HG03469 (cell line): Measurements from ENCODE around the gene RBP5.

Source experiments
- ATAC-seq: cut with Tn5 transposase; IDR thresholded peaks from one replicate; pipeline ENCODE4 v1.9.1; 2021; ENCODE audit warnings: mild to moderate bottlenecking, moderate library complexity, moderate number of reproducible peaks; ENCODE audit not compliant: unreplicated experiment

RBP5 gene

GRCh38 chr12:7146228-7146627 is 17.5 kb upstream of the RBP5 start:
- no peak for ATAC-seq

GRCh38 chr12:7145671-7146070 is 17.0 kb upstream of the RBP5 start:
- no peak for ATAC-seq

GRCh38 chr12:7144414-7145120 is 15.9 kb upstream of the RBP5 start:
- ATAC-seq, result no peak

GRCh38 chr12:7143564-7143963 is 14.9 kb upstream of the RBP5 start:
- ATAC-seq, result no peak

- ATAC-seq, result no peak
Measured at GRCh38 chr12:7142809-7143465, 14.2 kb upstream of the RBP5 start.

- ATAC-seq, result no peak
Measured at GRCh38 chr12:7142056-7142644, 13.5 kb upstream of the RBP5 start.

GRCh38 chr12:7141351-7142005 is 12.8 kb upstream of the RBP5 start:
- no peak for ATAC-seq

- ATAC-seq, result no peak
Measured at GRCh38 chr12:7139200-7139599, 10.5 kb upstream of the RBP5 start.

GRCh38 chr12:7137908-7138307 is 9.2 kb upstream of the RBP5 start:
- ATAC-seq, result no peak

GRCh38 chr12:7136676-7137075 is 8.0 kb upstream of the RBP5 start:
- no peak for ATAC-seq

- ATAC-seq, result no peak
Measured at GRCh38 chr12:7136071-7136470, 7.4 kb upstream of the RBP5 start.

GRCh38 chr12:7134396-7135166 is 5.9 kb upstream of the RBP5 start:
- no peak for ATAC-seq

GRCh38 chr12:7131502-7131866 is 2.8 kb upstream of the RBP5 start:
- ATAC-seq, result no peak

GRCh38 chr12:7130701-7131501 is 2.2 kb upstream of the RBP5 start:
- no peak for ATAC-seq

GRCh38 chr12:7129872-7130691 is 1.4 kb upstream of the RBP5 start, which contains the start of gene CLSTN3:
CLSTN3 (plus strand) TSS chr12:7130371; CDS start chr12:7130649, 278 bp downstream.
- ATAC-seq, result no peak

- no peak for ATAC-seq
Measured at GRCh38 chr12:7129287-7129871, 690 bp upstream of the RBP5 start.

- no peak for ATAC-seq
Measured at GRCh38 chr12:7127916-7128626, 618 bp downstream of the RBP5 start.

- no peak for ATAC-seq
Measured at GRCh38 chr12:7125632-7126227, 3.0 kb downstream of the RBP5 start.
